ENCODE results near the gene RASL11A. TPM values are rescaled to one million over a fixed set of nuclear protein-coding genes. Genes with fewer than 3 reads are reported as not detected.

RASL11A gene
- total and polyA plus RNA-seq, 2 of the 8 experiments (the other 6 are each of a cell fraction or from before 2014, with no cell fraction given), result 2.9 to 6.8 TPM

GRCh38 chr13:27309401-27309958, 38.9 kb downstream of the RASL11A start (continued):
- TF ChIP-seq KDM5A (IDR thresholded peaks at IDR 0.05; ENCODE audit: low read length) (no peak), MAX (IDR thresholded peaks at IDR 0.05) (no peak), FOSL1 (IDR thresholded peaks at IDR 0.05; ENCODE audit: insufficient read depth, low read depth, low read length) (no peak), SRF (IDR thresholded peaks at IDR 0.05; ENCODE audit: low read depth, low read length) (no peak), JUN (IDR thresholded peaks at IDR 0.05; ENCODE audit: low read depth, low read length) (no peak), JUND (IDR thresholded peaks at IDR 0.05; ENCODE audit: low read length) (no peak), CHD2 (IDR thresholded peaks at IDR 0.05; ENCODE audit: low read length) (no peak)

Measured in H1 (cell line).